WI38 (cell line): ENCODE measurements around the gene CDC25A.

Experiments
- H3K4me3 ChIP-seq: 2 replicates; pipeline ENCODE4 v1.5.1; 2011; ENCODE audit warnings: low read depth, mild to moderate bottlenecking, control low read depth, low read length
- CTCF ChIP-seq: IDR thresholded peaks from 2 replicates; pipeline ENCODE4 v1.5.1; 2012; ENCODE audit warnings: low read depth, mild to moderate bottlenecking, control low read depth, low read length

Gene CDC25A

DNA sequence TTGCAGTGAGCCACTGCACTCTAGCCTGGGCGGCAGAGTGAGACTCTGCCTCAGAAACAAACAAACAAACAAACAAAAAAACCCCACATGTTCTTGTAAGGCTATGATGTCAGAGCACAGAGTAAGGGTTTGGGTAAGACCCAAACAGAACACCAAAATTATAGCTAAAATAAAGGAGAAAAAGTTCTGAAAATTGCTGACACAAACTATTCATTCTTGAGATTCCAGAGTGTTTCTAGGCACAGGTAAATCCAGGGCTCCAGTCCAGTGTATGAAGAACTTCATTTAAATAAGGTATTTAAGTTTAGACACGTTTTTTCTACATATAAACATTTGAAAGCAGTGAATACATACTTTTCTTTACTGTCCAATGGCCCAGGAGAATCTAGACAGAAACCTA lies 3.9 kb downstream of the CDC25A start:
- TF ChIP-seq CTCF = no peak

DNA sequence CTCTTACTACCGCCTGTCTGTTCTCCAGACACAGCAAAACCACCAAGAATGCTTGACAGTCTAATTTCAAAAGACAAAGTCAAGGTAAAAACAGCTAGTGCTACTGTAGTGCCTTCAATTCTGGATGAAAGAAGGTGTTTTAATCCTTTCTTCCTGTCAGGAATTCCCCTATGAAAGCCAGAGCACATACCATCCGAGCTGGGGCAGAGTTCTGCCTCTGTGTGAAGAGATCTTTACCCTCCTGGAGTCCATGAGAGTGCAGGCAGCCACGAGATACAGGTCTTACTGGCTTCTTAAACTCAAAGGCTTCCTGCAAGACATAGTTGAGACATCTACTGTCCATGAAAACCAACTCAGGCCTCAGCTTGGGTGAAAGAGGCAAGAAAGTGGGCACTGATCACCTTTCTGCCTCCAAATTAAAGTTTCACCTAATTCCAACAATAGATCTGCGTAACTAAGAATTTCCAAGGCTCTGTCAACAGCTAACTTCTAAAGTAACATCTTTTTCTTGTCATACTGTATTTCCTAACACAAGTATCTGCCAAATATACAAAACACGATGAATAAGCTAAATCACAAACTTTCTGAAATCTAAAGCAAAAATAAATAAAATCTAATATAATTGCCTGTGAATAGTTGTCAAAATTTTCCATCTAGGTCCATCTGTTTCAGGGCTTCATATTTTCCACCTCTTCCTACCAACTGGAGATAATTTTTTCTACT lies 7.5 kb downstream of the CDC25A start:
- no peak overlapping the region for H3K4me3 ChIP-seq
- TF ChIP-seq CTCF = no peak

More for the DNA sequence above, 3.9 kb downstream of the CDC25A start:
- no peak overlapping the region for H3K4me3 ChIP-seq

DNA sequence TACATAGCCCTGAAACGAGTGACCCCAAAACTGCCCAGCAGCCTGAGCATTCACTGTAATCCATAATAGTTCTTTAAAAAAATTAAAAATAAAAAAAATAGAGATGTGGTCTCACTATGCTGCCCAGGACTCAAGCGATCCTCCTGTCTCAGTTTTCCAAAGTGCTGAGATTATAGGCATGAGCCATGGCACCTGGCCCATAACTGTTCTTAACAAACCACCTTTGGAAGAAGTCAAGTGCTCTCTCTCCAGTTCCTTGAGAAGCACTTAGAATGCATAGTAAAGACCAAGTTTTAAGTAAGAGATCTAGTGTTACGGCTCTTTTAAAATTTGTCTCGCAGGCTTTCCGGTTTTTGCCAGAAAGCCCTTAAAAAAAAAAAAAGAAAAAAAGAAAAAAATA lies 8.2 kb downstream of the CDC25A start:
- TF ChIP-seq CTCF = no peak
- no peak overlapping the region for H3K4me3 ChIP-seq

- no peak overlapping the region for H3K4me3 ChIP-seq
- TF ChIP-seq CTCF = no peak
These were observed 10.1 kb downstream of the CDC25A start for GRCh38 chr3:48178072-48178471.

DNA sequence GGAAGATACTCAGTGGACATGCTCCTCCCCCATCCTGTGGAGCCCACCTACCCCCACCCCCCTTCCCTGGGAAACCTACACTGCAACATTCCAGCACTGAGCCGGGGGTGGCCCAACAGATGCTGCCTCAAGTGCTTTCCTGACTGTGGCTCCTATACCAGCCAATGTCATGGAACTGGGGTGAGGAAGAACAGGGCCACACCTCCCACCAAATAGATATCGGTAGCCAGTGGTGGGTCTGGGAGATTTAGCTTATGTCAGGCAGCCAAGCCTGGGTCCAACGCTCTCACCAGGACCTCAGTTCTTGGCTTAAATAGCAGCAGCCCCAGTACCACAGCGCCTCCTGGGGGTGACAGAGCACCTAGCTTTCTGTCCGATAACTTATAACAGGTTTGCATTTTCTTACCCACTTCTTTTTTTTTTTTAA lies 30.3 kb downstream of the CDC25A start:
- peak; percentile 88 for TF ChIP-seq CTCF
- H3K4me3 ChIP-seq = no peak overlapping the region

- H3K4me3 ChIP-seq = no peak overlapping the region
- TF ChIP-seq CTCF = no peak
These were observed 30.9 kb downstream of the CDC25A start for GRCh38 chr3:48157202-48157840.

- H3K4me3 ChIP-seq = no peak overlapping the region
- no peak for TF ChIP-seq CTCF
These were observed 32.1 kb downstream of the CDC25A start for GRCh38 chr3:48156163-48156562.
